Natural killer cell treated with Interleukin-12 subunit alpha and Interleukin-12 subunit beta and Interleukin-15 and Interleukin-18, amount 100 ng/mL, for 72 hours (primary cell): Measurements from ENCODE around the gene KIAA0825. TPM values are rescaled to one million over a fixed set of nuclear protein-coding genes. Genes with fewer than 3 reads are reported as not detected.

ENCODE experiments used
- ATAC-seq, 2 donors: fragments of 150-1000 bp; cut with Tn5 transposase in 1 of 2; sonication (Bioruptor Pico), chemical (Tn5 transposase) in 1 of 2; 2 replicates each; pipeline ENCODE4 v1.10.0; 2021
- DNase-seq: peaks from one replicate; pipeline ENCODE4 v3.0.0; 2022; ENCODE audit warnings: low spot score
- H3K27ac Mint-ChIP-seq, 2 donors: 1 replicate in 1 of 2; 2 replicates in 1 of 2; pipeline ENCODE4 v1.8.0; 2022; ENCODE audit warnings: mixed read lengths in 2 of 2, mild to moderate bottlenecking in 1 of 2, moderate library complexity in 1 of 2
- H3K27me3 Mint-ChIP-seq, 2 donors: 1 replicate in 1 of 2; 2 replicates in 1 of 2; pipeline ENCODE4 v1.8.0; 2022; ENCODE audit warnings: mixed read lengths in 2 of 2
- H3K36me3 Mint-ChIP-seq: one replicate; pipeline ENCODE4 v1.8.0; 2022; ENCODE audit warnings: mixed read lengths
- H3K4me1 Mint-ChIP-seq, 2 donors: 1 replicate in 1 of 2; 2 replicates in 1 of 2; pipeline ENCODE4 v1.8.0; 2022; ENCODE audit warnings: low read depth in 2 of 2, mixed read lengths in 2 of 2, mild to moderate bottlenecking in 1 of 2
- H3K4me3 Mint-ChIP-seq: one replicate; pipeline ENCODE4 v1.8.0; 2022; ENCODE audit warnings: mixed read lengths
- H3K9me3 Mint-ChIP-seq: 2 replicates; pipeline ENCODE4 v1.8.0; 2022; ENCODE audit warnings: mixed read lengths
- total RNA-seq, 2 donors: library from RNA; stranded (reverse); gene quantifications; one replicate each; pipeline ENCODE4 v1.2.3, GENCODE V29; 2022

Gene KIAA0825
- total RNA-seq, 2 donors from 2014 or later, result 5.2 to 6.2 TPM

- DNase-seq (no peak), ATAC-seq (peak; percentile 92 to 93)
- Mint-ChIP-seq H3K36me3 (no peaks in the 10 kb centered on the region), H3K27me3 (no peaks in the 10 kb centered on the region), H3K27ac (peak overlapping the region; percentile 85 to 86), H3K4me3 (peak overlapping the region; percentile 55), H3K4me1 (peaks cover 13 to 17% of the 10 kb centered on the region in 2 donors), H3K9me3 (no peaks in the 10 kb centered on the region)
Measured at GRCh38 chr5:94389515-94389899, 228.9 kb downstream of the KIAA0825 start.

DNA sequence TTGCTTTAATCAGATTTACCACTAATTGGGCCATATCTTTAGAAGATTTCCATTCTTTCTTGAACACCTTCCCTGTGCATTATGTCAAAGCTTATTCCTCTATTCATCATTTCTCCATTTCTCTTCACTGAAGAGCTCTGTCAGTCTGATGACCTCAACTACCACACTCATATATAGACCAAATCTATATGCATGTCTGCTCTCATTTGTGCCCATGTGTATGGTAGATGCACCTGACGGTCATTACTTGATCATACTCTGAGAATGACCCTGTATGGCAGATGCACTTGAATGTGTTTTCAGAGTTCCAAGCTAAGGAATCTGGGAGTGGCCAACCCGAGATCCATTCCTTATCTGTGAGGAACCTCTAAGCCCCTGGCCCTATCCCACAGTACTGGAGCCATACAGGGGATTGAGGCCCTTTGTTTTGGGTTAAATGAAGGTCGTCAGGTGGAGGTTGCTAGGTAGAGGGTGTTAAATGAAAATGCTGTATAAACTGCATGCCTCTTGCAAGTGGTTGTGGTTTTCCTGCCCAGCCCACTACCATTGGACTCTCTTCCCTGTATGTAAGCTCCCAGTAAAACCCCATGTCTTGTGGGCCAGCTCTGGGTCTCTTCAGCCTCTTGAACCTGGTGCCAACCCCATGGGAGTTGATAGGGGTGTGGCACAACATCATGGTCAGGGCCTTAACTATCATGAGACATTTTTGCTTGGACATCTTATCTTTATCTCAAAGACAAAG lies 229.5 kb downstream of the KIAA0825 start:
- peaks cover 13 to 17% of the 10 kb centered on the region in 2 donors for H3K4me1 Mint-ChIP-seq
- no peak for DNase-seq
- H3K27me3 Mint-ChIP-seq, result no peaks in the 10 kb centered on the region
- no peaks in the 10 kb centered on the region for H3K36me3 Mint-ChIP-seq
- H3K4me3 Mint-ChIP-seq, result peak overlapping the region; percentile 55
- H3K9me3 Mint-ChIP-seq, result no peaks in the 10 kb centered on the region
- peak; percentile 63 to 71 for ATAC-seq
- peak overlapping the region; percentile 85 to 86 for H3K27ac Mint-ChIP-seq

- H3K4me1 Mint-ChIP-seq, result peaks cover 13 to 17% of the 10 kb centered on the region in 2 donors
- ATAC-seq (no peak), DNase-seq (no peak)
- no peak overlapping the region for H3K4me3 Mint-ChIP-seq
- no peaks in the 10 kb centered on the region for H3K36me3 Mint-ChIP-seq
- H3K27ac Mint-ChIP-seq, result no peak overlapping the region
- no peaks in the 10 kb centered on the region for H3K9me3 Mint-ChIP-seq
- no peaks in the 10 kb centered on the region for H3K27me3 Mint-ChIP-seq
Measured at GRCh38 chr5:94385767-94386166, 232.6 kb downstream of the KIAA0825 start.

DNA sequence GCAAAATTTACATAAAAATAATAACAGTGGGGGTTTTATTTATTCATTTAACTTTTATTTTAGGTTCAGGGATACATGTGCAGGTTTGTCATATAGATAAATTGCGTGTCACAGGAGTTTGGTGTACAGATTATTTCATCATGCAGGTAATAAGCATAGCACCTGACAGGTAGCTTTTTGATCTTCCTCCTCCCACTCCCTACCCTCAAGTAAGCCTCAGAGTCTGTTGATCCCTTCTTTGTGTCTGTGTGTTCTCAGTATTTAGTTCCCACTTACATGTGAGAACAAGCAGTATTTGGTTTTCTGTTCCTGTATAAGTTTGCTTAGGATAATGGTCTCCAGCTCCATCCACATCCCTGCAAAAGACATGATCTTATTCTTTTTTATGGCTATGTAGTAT lies 240.3 kb downstream of the KIAA0825 start:
- Mint-ChIP-seq H3K27me3 (no peaks in the 10 kb centered on the region), H3K4me3 (no peak overlapping the region), H3K36me3 (no peaks in the 10 kb centered on the region), H3K4me1 (no peaks in the 10 kb centered on the region), H3K9me3 (no peaks in the 10 kb centered on the region), H3K27ac (no peak overlapping the region)
- DNase-seq (no peak), ATAC-seq (no peak)

- Mint-ChIP-seq H3K4me3 (no peak overlapping the region), H3K4me1 (no peaks in the 10 kb centered on the region), H3K27ac (no peak overlapping the region), H3K9me3 (no peaks in the 10 kb centered on the region), H3K36me3 (no peaks in the 10 kb centered on the region), H3K27me3 (no peaks in the 10 kb centered on the region)
- no peak for ATAC-seq
- DNase-seq, result no peak
Measured at GRCh38 chr5:94376672-94377345, 241.6 kb downstream of the KIAA0825 start.

DNA sequence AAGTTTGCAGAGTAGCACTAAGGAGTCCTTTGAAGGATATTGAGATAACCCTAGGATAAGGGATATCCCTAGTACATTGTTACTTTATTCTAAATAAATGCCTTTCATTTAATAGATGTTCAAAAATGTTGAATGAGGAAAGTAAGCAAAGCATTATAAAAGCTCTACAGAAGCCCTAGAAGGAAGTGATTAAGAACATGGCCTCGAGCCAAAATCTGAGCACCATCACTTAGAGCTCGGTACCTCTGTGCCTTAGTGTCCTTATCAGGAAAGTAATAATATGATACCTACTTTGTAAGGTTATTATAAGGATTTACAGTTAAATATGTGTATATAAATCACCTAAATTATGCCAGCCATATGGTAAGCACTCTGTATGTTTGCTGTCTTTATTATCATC lies 242.6 kb downstream of the KIAA0825 start:
- Mint-ChIP-seq H3K4me1 (no peaks in the 10 kb centered on the region), H3K27me3 (no peaks in the 10 kb centered on the region), H3K36me3 (no peaks in the 10 kb centered on the region), H3K27ac (no peak overlapping the region), H3K9me3 (no peaks in the 10 kb centered on the region), H3K4me3 (no peak overlapping the region)
- ATAC-seq, result no peak
- DNase-seq, result no peak

GRCh38 chr5:94374336-94374735 lies 244.1 kb downstream of the KIAA0825 start:
- no peaks in the 10 kb centered on the region for H3K36me3 Mint-ChIP-seq
- no peaks in the 10 kb centered on the region for H3K9me3 Mint-ChIP-seq
- no peak for DNase-seq
- H3K4me3 Mint-ChIP-seq, result no peak overlapping the region
- H3K27me3 Mint-ChIP-seq, result no peaks in the 10 kb centered on the region
- ATAC-seq, result no peak
- H3K27ac Mint-ChIP-seq, result no peak overlapping the region
- H3K4me1 Mint-ChIP-seq, result no peaks in the 10 kb centered on the region

- Mint-ChIP-seq H3K36me3 (no peaks in the 10 kb centered on the region), H3K4me1 (no peaks in the 10 kb centered on the region), H3K4me3 (no peak overlapping the region), H3K9me3 (no peaks in the 10 kb centered on the region), H3K27ac (no peak overlapping the region), H3K27me3 (no peaks in the 10 kb centered on the region)
- ATAC-seq (no peak), DNase-seq (no peak)
Measured at GRCh38 chr5:94367900-94368299, 250.5 kb downstream of the KIAA0825 start.

- Mint-ChIP-seq H3K9me3 (no peaks in the 10 kb centered on the region), H3K36me3 (no peaks in the 10 kb centered on the region), H3K4me1 (no peaks in the 10 kb centered on the region), H3K27me3 (no peaks in the 10 kb centered on the region), H3K27ac (no peak overlapping the region), H3K4me3 (no peak overlapping the region)
- DNase-seq, result no peak
- ATAC-seq, result no peak
Measured at GRCh38 chr5:94366811-94367210, 251.6 kb downstream of the KIAA0825 start.

- H3K36me3 Mint-ChIP-seq, result no peaks in the 10 kb centered on the region
- H3K4me1 Mint-ChIP-seq, result no peaks in the 10 kb centered on the region
- DNase-seq (no peak), ATAC-seq (no peak)
- no peaks in the 10 kb centered on the region for H3K9me3 Mint-ChIP-seq
- H3K27ac Mint-ChIP-seq, result no peak overlapping the region
- H3K27me3 Mint-ChIP-seq, result no peaks in the 10 kb centered on the region
- H3K4me3 Mint-ChIP-seq, result no peak overlapping the region
Measured at GRCh38 chr5:94362857-94363256, 255.5 kb downstream of the KIAA0825 start.

GRCh38 chr5:94361832-94362796 lies 256.3 kb downstream of the KIAA0825 start:
- DNase-seq (no peak), ATAC-seq (peak in 1 of 2 donors; percentile 43)
- Mint-ChIP-seq H3K4me1 (no peaks in the 10 kb centered on the region), H3K27ac (no peak overlapping the region), H3K4me3 (no peak overlapping the region), H3K36me3 (no peaks in the 10 kb centered on the region), H3K9me3 (no peaks in the 10 kb centered on the region), H3K27me3 (no peaks in the 10 kb centered on the region)

DNA sequence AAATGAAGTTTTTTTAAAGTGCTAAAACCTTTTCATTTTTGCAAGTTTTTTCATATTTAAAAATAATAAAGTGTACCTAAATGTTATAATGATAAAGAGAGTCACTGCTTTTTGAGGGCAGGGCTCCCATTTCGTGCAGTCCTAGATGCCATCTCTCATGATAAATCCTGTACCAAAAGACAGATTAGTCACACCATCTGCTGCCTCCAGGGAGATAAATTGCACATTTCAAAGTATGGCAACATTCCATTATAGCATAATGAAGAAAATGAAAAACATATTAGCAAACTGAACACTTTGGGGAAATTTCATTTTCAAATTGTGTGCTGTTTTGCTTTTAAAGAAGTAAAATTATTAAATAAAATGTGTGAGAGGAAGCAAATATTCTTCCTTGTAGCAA lies 257.2 kb downstream of the KIAA0825 start:
- no peak overlapping the region for H3K27ac Mint-ChIP-seq
- H3K27me3 Mint-ChIP-seq, result no peaks in the 10 kb centered on the region
- H3K4me3 Mint-ChIP-seq, result no peak overlapping the region
- no peaks in the 10 kb centered on the region for H3K4me1 Mint-ChIP-seq
- no peak for ATAC-seq
- no peaks in the 10 kb centered on the region for H3K9me3 Mint-ChIP-seq
- no peaks in the 10 kb centered on the region for H3K36me3 Mint-ChIP-seq
- DNase-seq, result no peak

DNA sequence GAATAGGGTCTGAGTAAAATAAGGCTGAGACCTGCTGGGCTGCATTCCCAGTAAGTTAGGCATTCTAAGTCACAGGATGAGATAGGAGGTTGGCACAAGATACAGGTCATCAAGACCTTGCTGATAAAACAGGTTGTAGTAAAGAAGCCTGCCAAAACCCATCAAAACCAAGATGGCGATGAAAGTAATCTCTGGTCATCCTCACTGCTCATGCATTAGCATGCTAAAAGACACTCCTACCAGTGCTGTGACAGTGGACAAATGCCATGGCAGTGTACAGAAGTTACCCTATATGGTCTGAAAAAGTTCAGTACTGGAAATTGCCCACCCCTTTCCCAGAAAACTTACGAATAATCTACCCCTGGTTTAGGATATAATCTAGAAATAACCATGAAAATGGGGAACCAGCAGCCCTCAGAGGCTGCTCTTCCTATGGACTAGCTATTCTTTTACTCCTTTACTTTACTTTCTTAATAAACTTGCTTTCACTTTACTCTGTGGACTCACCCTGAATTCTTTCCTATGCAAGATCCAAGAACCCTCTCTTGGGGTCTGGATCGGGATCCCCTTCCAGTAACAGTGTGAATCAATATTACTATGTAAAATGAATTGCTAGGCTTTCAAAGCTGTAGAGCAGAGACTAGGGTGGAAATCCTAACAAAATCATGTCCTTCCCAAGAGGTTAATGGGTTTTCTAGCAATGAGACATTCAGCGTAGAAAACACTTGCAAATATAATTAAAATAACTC lies 257.8 kb downstream of the KIAA0825 start:
- no peak overlapping the region for H3K4me3 Mint-ChIP-seq
- ATAC-seq, result no peak
- DNase-seq, result no peak
- no peaks in the 10 kb centered on the region for H3K4me1 Mint-ChIP-seq
- H3K27me3 Mint-ChIP-seq, result no peaks in the 10 kb centered on the region
- H3K9me3 Mint-ChIP-seq, result no peaks in the 10 kb centered on the region
- H3K36me3 Mint-ChIP-seq, result no peaks in the 10 kb centered on the region
- no peak overlapping the region for H3K27ac Mint-ChIP-seq
